HepG2 (cell line): ENCODE results near the gene H6PD. TPM values are rescaled to one million over a fixed set of nuclear protein-coding genes. Genes with fewer than 3 reads are reported as not detected.

ENCODE experiments used
- ATAC-seq: fragments of 200-7000 bp; cut with Tn5 transposase; 3 replicates; pipeline ENCODE4 v1.9.1; 2020; ENCODE audit warnings: mild to moderate bottlenecking, moderate library complexity
- BruUV-seq: library from RNA; stranded (reverse); fragments of 400-500 nt; replicated peaks from 2 replicates; lab custom pipeline; 2021; lab: Mats Ljungman, UMichigan
- CTCF ChIA-PET: fragments of 300-600 bp; formaldehyde crosslinking; extraction: SDS; loops from one replicate; lab custom pipeline; 2021; ENCODE audit warnings: low total read pairs, inconsistent platforms, low intra/inter-chr PET ratio; lab: Yijun Ruan, JAX
- POLR2A ChIA-PET: fragments of 350-600 bp; sonication (Branson Sonifier 250); formaldehyde crosslinking; loops from one replicate; lab custom pipeline; 2020; ENCODE audit warnings: antibody characterized with exemption, inconsistent platforms; lab: Yijun Ruan, JAX
- DNase-seq: peaks from one replicate; pipeline ENCODE4 v3.0.0-alpha.2; 2015; ENCODE audit warnings: low spot score
- FAIRE-seq: peaks from 3 replicates; lab custom pipeline; 2011; peaks lifted over from hg19 to GRCh38; lab: Jason Lieb, UNC
- H2AFZ ChIP-seq: one replicate; pipeline ENCODE4 v1.6.1; 2011; ENCODE audit warnings: low read length, inconsistent platforms
- H3K27ac ChIP-seq: fragments of 300-600 bp; 3 replicates; pipeline ENCODE4 v1.8.0; 2011; ENCODE audit warnings: mixed run types, mild to moderate bottlenecking, mixed read lengths, low read length, inconsistent platforms; ENCODE audit not compliant: insufficient read depth; ENCODE audit errors: extremely low read length
- H3K27me3 ChIP-seq, 2 experiments: fragments of 200-600 bp in 1 of 2; 2 replicates in 1 of 2; 3 replicates in 1 of 2; pipeline versions ENCODE4 v1.6.0 to v1.8.0; 2011; ENCODE audit warnings: low read length in 2 of 2, mild to moderate bottlenecking in 2 of 2, moderate library complexity in 2 of 2, inconsistent platforms in 1 of 2; ENCODE audit not compliant: insufficient read depth in 2 of 2, control insufficient read depth in 1 of 2
- H3K36me3 ChIP-seq, 2 experiments: fragments of 200-600 bp in 1 of 2; replicated peaks in 1 of 2; 2 replicates in 1 of 2; 3 replicates in 1 of 2; pipeline versions ENCODE4 v1.5.1 to v1.8.0; 2011; ENCODE audit warnings: low read length in 2 of 2, inconsistent platforms in 1 of 2; ENCODE audit not compliant: insufficient read depth in 2 of 2, control insufficient read depth in 1 of 2
- H3K4me1 ChIP-seq: 2 replicates; pipeline ENCODE4 v1.5.1; 2012; ENCODE audit warnings: low read length, inconsistent platforms; ENCODE audit not compliant: insufficient read depth
- H3K4me2 ChIP-seq: 2 replicates; pipeline ENCODE4 v1.6.0; 2011; ENCODE audit warnings: low read depth, low read length, inconsistent platforms
- H3K4me3 ChIP-seq, 3 experiments: fragments of 200-600 bp in 1 of 3; sonication (generic), shearing (Covaris generic) in 1 of 3; replicated peaks in 1 of 3; 2 replicates each; pipeline ENCODE4 v1.5.1; 2011 to 2016; ENCODE audit warnings: low read length in 3 of 3, inconsistent platforms in 2 of 3, low read depth in 2 of 3, mild to moderate bottlenecking in 2 of 3, control low read depth in 1 of 3, mixed read lengths in 1 of 3; ENCODE audit not compliant: insufficient read depth in 1 of 3
- H3K79me2 ChIP-seq: one replicate; pipeline ENCODE4 v1.6.1; 2011; ENCODE audit warnings: low read length, inconsistent platforms; ENCODE audit not compliant: insufficient read depth
- H3K9ac ChIP-seq: 2 replicates; pipeline ENCODE4 v1.6.0; 2011; ENCODE audit warnings: mild to moderate bottlenecking, low read depth, low read length, inconsistent platforms; ENCODE audit not compliant: insufficient read depth
- H3K9me3 ChIP-seq: 2 replicates; pipeline ENCODE4 v1.5.1; 2012; ENCODE audit warnings: mild to moderate bottlenecking, low read length
- H4K20me1 ChIP-seq: 2 replicates; pipeline ENCODE4 v1.6.0; 2011; ENCODE audit warnings: inconsistent platforms, mild to moderate bottlenecking, low read length, moderate library complexity; ENCODE audit not compliant: insufficient read depth
- IRF9 ChIP-seq: sonication (generic); formaldehyde crosslinking; IDR thresholded peaks from 2 replicates; pipeline ENCODE4 v1.8.0; 2022; ENCODE audit warnings: missing genetic modification reagents, mild to moderate bottlenecking, borderline replicate concordance
- PHB2 ChIP-seq: fragments of 450-650 bp; IDR thresholded peaks from 2 replicates; pipeline ENCODE4 v1.6.1; 2018; ENCODE audit not compliant: partially characterized antibody
- ZFP90 ChIP-seq: sonication (generic); formaldehyde crosslinking; IDR thresholded peaks from 2 replicates; pipeline ENCODE4 v1.8.0; 2022; ENCODE audit warnings: missing genetic modification reagents, mild to moderate bottlenecking, inconsistent platforms, borderline replicate concordance
- WGBS: methylation state at CpG from one replicate; pipeline ENCODE4 v1.1.6; 2017; ENCODE audit warnings: low lambda C conversion rate; 5-methylcytosine and 5-hydroxymethylcytosine counted together
- in situ Hi-C: cut with HindIII; loops from 2 replicates; pipeline ENCODE4 v1.10.0; 2017; ENCODE audit warnings: low pct_unique_long_range_greater_than_20kb; ENCODE audit not compliant: extremely low pct_ligation_motif_present
- intact Hi-C: fragments of 100-400 bp; cut with micrococcal nuclease; formaldehyde crosslinking; loops from one replicate; pipeline ENCODE4 v1.10.0; 2022; ENCODE audit not compliant: unreplicated experiment
- polyA plus RNA-seq, 8 experiments: library from polyadenylated mRNA; depleted of rRNA in 3 of 8; stranded (reverse) in 7 of 8; unstranded in 1 of 8; fragments of >200 nt; fragmentation: Illumina TruSeq in 4 of 8; extraction: Trizol in 4 of 8; gene quantifications; 2 replicates each; pipeline versions ENCODE4 v1.2.1 to v1.2.3, GENCODE V29; 2011 to 2016; ENCODE audit warnings: low read depth in 4 of 8, missing spikeins in 1 of 8, mixed read lengths in 1 of 8; ENCODE audit not compliant: insufficient read depth in 1 of 8
- total RNA-seq, 5 experiments: library from RNA; depleted of rRNA; stranded (reverse); fragments of >200 nt; fragmentation: Illumina TruSeq; extraction: Trizol; gene quantifications; 2 replicates each; pipeline ENCODE4 v1.2.3, GENCODE V29; 2016; ENCODE audit warnings: low read depth in 1 of 5
- TF ChIP-seq, protein P1 (sequence below): sonication (generic); formaldehyde crosslinking; IDR thresholded peaks from 2 replicates; pipeline ENCODE4 v1.4.0; 2020; ENCODE audit warnings: low read depth, missing genetic modification reagents

Gene H6PD
- total and polyA plus RNA-seq, 2 of the 13 experiments (the other 11 are each of a cell fraction or from before 2014, with no cell fraction given): 9.3 to 14.1 TPM

- Histone ChIP-seq H3K27me3 (no peaks in the 10 kb centered on the region), H3K4me1 (no peaks in the 10 kb centered on the region), H3K4me2 (no peak overlapping the region), H3K27ac (no peak overlapping the region), H3K4me3 (no peak overlapping the region), H3K79me2 (no peaks in the 10 kb centered on the region), H3K9me3 (no peaks in the 10 kb centered on the region), H2AFZ (no peak overlapping the region), H3K36me3 (no peaks in the 10 kb centered on the region), H3K9ac (no peak overlapping the region), H4K20me1 (no peaks in the 10 kb centered on the region)
- ChIA-PET POLR2A (no interaction called here), CTCF (no interaction called here)
- no TSS peak for BruUV-seq
- WGBS: 95% methylated on average over 9 of the region's 9 CpGs
- TF ChIP-seq IRF9: no peak
- no peak for TF ChIP-seq ZFP90 (CRISPR knock-in tag)
- TF ChIP-seq, protein P1, sequence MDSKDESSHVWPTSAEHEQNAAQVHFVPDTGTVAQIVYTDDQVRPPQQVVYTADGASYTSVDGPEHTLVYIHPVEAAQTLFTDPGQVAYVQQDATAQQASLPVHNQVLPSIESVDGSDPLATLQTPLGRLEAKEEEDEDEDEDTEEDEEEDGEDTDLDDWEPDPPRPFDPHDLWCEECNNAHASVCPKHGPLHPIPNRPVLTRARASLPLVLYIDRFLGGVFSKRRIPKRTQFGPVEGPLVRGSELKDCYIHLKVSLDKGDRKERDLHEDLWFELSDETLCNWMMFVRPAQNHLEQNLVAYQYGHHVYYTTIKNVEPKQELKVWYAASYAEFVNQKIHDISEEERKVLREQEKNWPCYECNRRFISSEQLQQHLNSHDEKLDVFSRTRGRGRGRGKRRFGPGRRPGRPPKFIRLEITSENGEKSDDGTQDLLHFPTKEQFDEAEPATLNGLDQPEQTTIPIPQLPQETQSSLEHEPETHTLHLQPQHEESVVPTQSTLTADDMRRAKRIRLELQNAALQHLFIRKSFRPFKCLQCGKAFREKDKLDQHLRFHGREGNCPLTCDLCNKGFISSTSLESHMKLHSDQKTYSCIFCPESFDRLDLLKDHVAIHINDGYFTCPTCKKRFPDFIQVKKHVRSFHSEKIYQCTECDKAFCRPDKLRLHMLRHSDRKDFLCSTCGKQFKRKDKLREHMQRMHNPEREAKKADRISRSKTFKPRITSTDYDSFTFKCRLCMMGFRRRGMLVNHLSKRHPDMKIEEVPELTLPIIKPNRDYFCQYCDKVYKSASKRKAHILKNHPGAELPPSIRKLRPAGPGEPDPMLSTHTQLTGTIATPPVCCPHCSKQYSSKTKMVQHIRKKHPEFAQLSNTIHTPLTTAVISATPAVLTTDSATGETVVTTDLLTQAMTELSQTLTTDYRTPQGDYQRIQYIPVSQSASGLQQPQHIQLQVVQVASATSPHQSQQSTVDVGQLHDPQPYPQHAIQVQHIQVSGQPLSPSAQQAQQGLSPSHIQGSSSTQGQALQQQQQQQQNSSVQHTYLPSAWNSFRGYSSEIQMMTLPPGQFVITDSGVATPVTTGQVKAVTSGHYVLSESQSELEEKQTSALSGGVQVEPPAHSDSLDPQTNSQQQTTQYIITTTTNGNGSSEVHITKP (CRISPR knock-in tag): no peak
- TF ChIP-seq PHB2: no peak
- no peak for ATAC-seq
- FAIRE-seq: no peak
- DNase-seq: no peak
- in situ Hi-C loops (no loop called here), intact Hi-C loops (no loop called here)
These were observed 76.9 kb downstream of the H6PD start for GRCh38 chr1:9311479-9311878.
